ENCODE measurements around the gene SFXN4.

DNA sequence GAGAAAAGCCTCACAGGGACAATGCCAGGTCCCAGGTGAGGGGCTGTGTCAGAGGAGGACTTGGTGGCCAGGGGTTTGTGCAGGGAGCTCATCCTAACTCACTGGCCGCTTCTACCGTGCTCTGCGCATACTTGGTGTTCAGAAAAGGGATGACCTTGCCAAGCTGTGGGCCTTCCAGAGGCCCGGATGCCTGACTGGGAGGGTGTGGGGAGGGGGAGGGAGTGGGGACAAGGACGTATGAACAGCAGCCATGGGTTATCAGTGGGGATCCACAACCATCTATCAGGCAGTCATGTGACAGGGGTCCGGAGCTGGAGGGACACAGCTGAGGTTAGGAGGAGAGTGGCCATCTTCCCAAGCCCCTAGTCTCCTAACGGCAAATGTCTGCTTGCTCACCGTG lies 6.2 kb downstream of the SFXN4 start:
- TF ChIP-seq CTCF (IDR thresholded peaks at IDR 0.05) (no peak), POLR2A (IDR thresholded peaks at IDR 0.05) (no peak)
